Measurements from ENCODE around the gene KLK14. TPM values are rescaled to one million over a fixed set of nuclear protein-coding genes. Genes with fewer than 3 reads are reported as not detected.

The KLK14 gene
- total RNA-seq, 8 experiments from 2014 or later, result 0.16 to 0.85 (median 0.46) TPM; not detected in 3

GRCh38 chr19:51091895-51092873 lies 9.5 kb upstream of the KLK14 start:
- H3K4me3 ChIP-seq, result no peak overlapping the region
- in situ Hi-C loops (cut with MboI; ENCODE audit: low pct_unique_long_range_greater_than_20kb in 2 of 9, low sequenced_read_pairs in 9 of 9, unreplicated experiment in 9 of 9), result loop anchor here in 2 of 9 experiments (10.0 kb wide), 2 partner anchors 67 to 157 kb away; partner anchors contain the start of gene KLK11 (in 1 of the 2)
- ATAC-seq (replicated peaks in 6 of 8), result peak in 1 of 8 experiments; percentile 83
- no peaks in the 10 kb centered on the region for H3K4me1 ChIP-seq (replicated peaks in 1 of 2)
- 40 to 86% (median 65%) methylated on average over 2 to 8 of the region's 16 CpGs for WGBS, 10 experiments
- no peak overlapping the region for H3K27ac ChIP-seq

DNA sequence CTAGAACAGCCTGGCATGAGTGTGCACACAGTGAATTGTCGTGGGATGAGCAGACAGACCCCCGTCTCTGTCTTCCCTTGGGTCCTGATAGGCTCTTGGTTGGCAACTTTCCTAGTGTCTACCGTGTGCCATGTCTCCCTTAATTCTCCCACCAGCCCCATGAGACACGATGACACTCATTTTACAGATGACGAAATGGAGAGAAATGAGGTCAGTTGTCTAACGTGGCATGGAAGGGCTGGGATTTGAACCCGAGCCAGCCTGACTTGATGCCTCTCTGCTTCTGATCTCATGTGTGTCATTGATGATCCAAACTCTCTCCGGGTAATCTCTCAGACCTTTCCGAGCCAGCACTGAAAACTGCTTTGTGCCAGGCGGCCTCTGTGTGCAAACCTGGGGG lies 8.4 kb upstream of the KLK14 start:
- Histone ChIP-seq H3K4me1 (replicated peaks in 1 of 2) (no peaks in the 10 kb centered on the region), H3K4me3 (no peak overlapping the region), H3K27ac (no peak overlapping the region)
- no peak for ATAC-seq (replicated peaks in 6 of 8)
- in situ Hi-C loops (cut with MboI; ENCODE audit: low pct_unique_long_range_greater_than_20kb in 2 of 9, low sequenced_read_pairs in 9 of 9, unreplicated experiment in 9 of 9), result loop anchor here in 2 of 9 experiments (10.0 kb wide), 2 partner anchors 66 to 156 kb away; partner anchors contain the start of gene KLK11 (in 1 of the 2)
- WGBS, 10 experiments, result 69 to 100% (median 90%) methylated on average over 2 to 6 of the region's 10 CpGs; no CpG with 5 or more reads in 7 of the 10 experiments

DNA sequence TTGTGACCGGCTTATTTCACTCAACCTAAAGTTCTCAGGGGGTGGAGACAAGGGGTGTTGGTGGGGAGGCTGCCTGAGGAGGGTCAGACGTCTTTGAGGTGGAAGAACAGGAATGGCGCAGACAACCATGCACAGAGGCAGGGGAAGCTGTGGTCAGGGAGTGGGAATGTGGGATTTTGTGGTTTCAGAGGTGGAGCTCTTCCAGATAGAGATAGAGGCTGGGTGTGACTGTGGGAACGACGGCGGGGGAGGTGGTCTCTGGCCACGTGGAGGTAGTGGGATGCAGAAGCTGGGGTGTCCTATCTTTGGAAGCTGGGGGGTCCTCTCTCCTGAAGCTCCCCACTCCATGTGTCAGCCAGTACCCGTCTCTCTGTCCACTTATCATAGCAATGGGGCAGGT lies 7.8 kb upstream of the KLK14 start:
- no peak for ATAC-seq (replicated peaks in 6 of 8)
- in situ Hi-C loops (cut with MboI; ENCODE audit: low pct_unique_long_range_greater_than_20kb in 2 of 9, low sequenced_read_pairs in 9 of 9, unreplicated experiment in 9 of 9), result loop anchor here in 2 of 9 experiments (10.0 kb wide), 2 partner anchors 66 to 156 kb away; partner anchors contain the start of gene KLK11 (in 1 of the 2)
- Histone ChIP-seq H3K4me1 (replicated peaks in 1 of 2) (no peaks in the 10 kb centered on the region), H3K27ac (no peak overlapping the region), H3K4me3 (no peak overlapping the region)
- WGBS, 10 experiments, result 40 to 100% (median 60%) methylated on average over 1 to 4 of the region's 8 CpGs; no CpG with 5 or more reads in 5 of the 10 experiments

- Histone ChIP-seq H3K4me1 (replicated peaks in 1 of 2) (no peaks in the 10 kb centered on the region), H3K4me3 (no peak overlapping the region), H3K27ac (no peak overlapping the region)
- WGBS, 10 experiments, result 80 to 97% (median 89%) methylated on average over 1 to 10 of the region's 17 CpGs; no CpG with 5 or more reads in 2 of the 10 experiments
- in situ Hi-C loops (cut with MboI; ENCODE audit: low pct_unique_long_range_greater_than_20kb in 2 of 9, low sequenced_read_pairs in 9 of 9, unreplicated experiment in 9 of 9), result loop anchor here in 2 of 9 experiments (10.0 kb wide), 2 partner anchors 65 to 155 kb away; partner anchors contain the start of gene KLK11 (in 1 of the 2)
- ATAC-seq (replicated peaks in 6 of 8), result no peak
These were observed 7.1 kb upstream of the KLK14 start for GRCh38 chr19:51089786-51090185.

DNA sequence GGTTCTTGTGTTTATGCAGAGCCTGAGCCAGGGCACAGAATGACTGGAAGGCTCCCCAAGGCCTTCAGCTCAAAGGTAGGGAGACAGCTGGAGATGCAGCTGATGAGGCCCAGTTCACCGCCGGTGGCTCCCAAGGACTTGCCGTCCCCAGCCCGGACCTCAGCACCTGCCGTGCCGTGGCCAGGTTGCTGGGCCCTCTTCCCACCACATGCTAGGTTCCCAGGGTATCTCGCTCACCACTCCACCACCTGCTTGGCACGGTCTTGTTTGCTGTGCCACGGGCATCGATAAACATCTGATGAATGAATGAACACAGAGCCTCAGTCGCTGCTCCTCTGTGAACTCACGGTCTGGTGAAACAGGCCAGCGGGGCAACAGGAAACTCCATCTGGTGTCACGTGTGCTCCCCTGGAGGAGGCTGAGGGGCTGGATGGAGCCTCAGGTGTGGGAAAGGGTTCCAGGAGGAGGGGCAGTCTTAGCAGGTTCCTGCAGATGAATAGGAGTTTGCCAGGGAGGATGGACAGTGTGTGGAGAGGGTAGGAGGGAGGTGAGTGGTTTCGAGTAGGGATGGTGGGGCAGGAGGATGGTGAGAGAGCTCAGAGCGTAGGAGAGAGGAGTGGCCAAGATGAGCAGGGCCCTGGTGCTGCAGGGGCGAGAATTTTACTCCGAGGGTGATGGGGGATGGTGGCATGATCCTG lies 3.6 kb upstream of the KLK14 start:
- 40 to 100% (median 71%) methylated on average over 1 to 10 of the region's 18 CpGs; no CpG with 5 or more reads in 4 of the 10 experiments for WGBS, 10 experiments
- Histone ChIP-seq H3K4me3 (no peak overlapping the region), H3K4me1 (replicated peaks in 1 of 2) (no peaks in the 10 kb centered on the region), H3K27ac (no peak overlapping the region)
- no peak for ATAC-seq (replicated peaks in 6 of 8)
- in situ Hi-C loops (cut with MboI; ENCODE audit: low pct_unique_long_range_greater_than_20kb in 2 of 9, low sequenced_read_pairs in 9 of 9, unreplicated experiment in 9 of 9), result no loop called here

GRCh38 chr19:51084505-51084904 lies 1.8 kb upstream of the KLK14 start:
- Histone ChIP-seq H3K4me3 (no peak overlapping the region), H3K27ac (no peak overlapping the region), H3K4me1 (replicated peaks in 1 of 2) (no peaks in the 10 kb centered on the region)
- ATAC-seq (replicated peaks in 6 of 8), result no peak
- in situ Hi-C loops (cut with MboI; ENCODE audit: low pct_unique_long_range_greater_than_20kb in 2 of 9, low sequenced_read_pairs in 9 of 9, unreplicated experiment in 9 of 9), result no loop called here
- 27 to 86% (median 63%) methylated on average over 1 to 2 of the region's 7 CpGs; no CpG with 5 or more reads in 3 of the 10 experiments for WGBS, 10 experiments

DNA sequence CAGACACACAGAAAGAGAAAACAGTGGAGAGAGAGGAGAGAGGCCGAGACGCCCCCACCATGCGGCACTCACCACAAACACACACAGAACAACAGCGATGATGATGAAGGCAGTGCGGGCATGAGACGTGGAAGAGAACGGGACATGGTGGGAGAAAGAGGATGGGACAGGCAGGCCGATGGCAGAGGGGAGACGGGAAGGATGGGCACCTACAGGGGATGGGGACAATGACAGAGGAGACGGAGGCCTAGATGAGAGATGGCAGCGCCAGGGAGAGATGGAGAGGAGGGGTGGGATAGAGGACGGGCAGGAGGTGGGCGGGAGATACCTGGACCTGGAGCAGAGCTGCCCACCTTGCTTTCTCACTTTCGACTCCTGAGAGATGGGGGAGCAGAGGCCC lies 1.1 kb upstream of the KLK14 start:
- no peak overlapping the region for H3K4me3 ChIP-seq
- WGBS, 10 experiments, result 58 to 87% (median 73%) methylated on average over 3 to 6 of the region's 14 CpGs; no CpG with 5 or more reads in 4 of the 10 experiments
- H3K27ac ChIP-seq, result no peak overlapping the region
- no peak for ATAC-seq (replicated peaks in 6 of 8)
- in situ Hi-C loops (cut with MboI; ENCODE audit: low pct_unique_long_range_greater_than_20kb in 2 of 9, low sequenced_read_pairs in 9 of 9, unreplicated experiment in 9 of 9), result no loop called here
- no peaks in the 10 kb centered on the region for H3K4me1 ChIP-seq (replicated peaks in 1 of 2)

DNA sequence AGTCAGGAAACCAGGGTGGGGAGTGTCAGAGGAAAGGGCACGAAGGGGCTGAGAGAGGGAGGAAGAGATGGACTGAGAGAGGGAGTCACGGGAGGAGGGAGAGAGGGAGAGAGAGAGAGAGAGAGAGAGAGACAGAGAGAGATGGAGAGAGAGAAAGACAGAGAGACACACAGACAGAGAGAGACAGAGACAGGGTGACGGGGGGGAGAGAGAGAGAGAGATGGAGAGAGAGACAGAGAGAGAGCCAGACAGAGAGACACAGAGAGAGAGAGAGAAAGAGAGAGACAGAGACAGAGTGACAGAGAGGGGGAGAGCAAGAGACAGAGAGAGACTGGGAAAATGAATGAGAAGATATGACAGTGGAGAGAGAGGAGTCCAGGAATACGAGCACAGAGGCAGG lies 494 bp upstream of the KLK14 start:
- Histone ChIP-seq H3K4me1 (replicated peaks in 1 of 2) (no peaks in the 10 kb centered on the region), H3K4me3 (no peak overlapping the region), H3K27ac (no peak overlapping the region)
- WGBS, 10 experiments, result 0 to 58% (median 32%) methylated on average over 2 to 4 of the region's 4 CpGs; no CpG with 5 or more reads in 1 of the 10 experiments
- in situ Hi-C loops (cut with MboI; ENCODE audit: low pct_unique_long_range_greater_than_20kb in 2 of 9, low sequenced_read_pairs in 9 of 9, unreplicated experiment in 9 of 9), result no loop called here
- peak in 1 of 8 experiments; percentile 28 for ATAC-seq (replicated peaks in 6 of 8)

- H3K4me1 ChIP-seq (replicated peaks in 1 of 2), result no peaks in the 10 kb centered on the region
- in situ Hi-C loops (cut with MboI; ENCODE audit: low pct_unique_long_range_greater_than_20kb in 2 of 9, low sequenced_read_pairs in 9 of 9, unreplicated experiment in 9 of 9), result no loop called here
- WGBS, 10 experiments, result 64 to 84% (median 77%) methylated on average over 1 to 9 of the region's 14 CpGs; no CpG with 5 or more reads in 3 of the 10 experiments
- H3K27ac ChIP-seq, result no peak overlapping the region
- ATAC-seq (replicated peaks in 6 of 8), result no peak
- H3K4me3 ChIP-seq, result no peak overlapping the region
These were observed 1.2 kb downstream of the KLK14 start for GRCh38 chr19:51081476-51081875.

GRCh38 chr19:51079481-51080110 lies 3.1 kb downstream of the KLK14 start:
- ATAC-seq (replicated peaks in 6 of 8), result no peak
- no peaks in the 10 kb centered on the region for H3K4me1 ChIP-seq (replicated peaks in 1 of 2)
- WGBS, 10 experiments, result 50 to 100% (median 73%) methylated on average over 1 to 10 of the region's 27 CpGs; no CpG with 5 or more reads in 1 of the 10 experiments
- H3K4me3 ChIP-seq, result no peak overlapping the region
- H3K27ac ChIP-seq, result no peak overlapping the region
- in situ Hi-C loops (cut with MboI; ENCODE audit: low pct_unique_long_range_greater_than_20kb in 2 of 9, low sequenced_read_pairs in 9 of 9, unreplicated experiment in 9 of 9), result no loop called here

- Histone ChIP-seq H3K27ac (no peak overlapping the region), H3K4me3 (no peak overlapping the region), H3K4me1 (replicated peaks in 1 of 2) (no peaks in the 10 kb centered on the region)
- no peak for ATAC-seq (replicated peaks in 6 of 8)
- WGBS, 10 experiments, result 53% methylated on average over 2 of the region's 6 CpGs; no CpG with 5 or more reads in 9 of the 10 experiments
- in situ Hi-C loops (cut with MboI; ENCODE audit: low pct_unique_long_range_greater_than_20kb in 2 of 9, low sequenced_read_pairs in 9 of 9, unreplicated experiment in 9 of 9), result no loop called here
These were observed 4.0 kb downstream of the KLK14 start for GRCh38 chr19:51078731-51079130.

- Histone ChIP-seq H3K27ac (no peak overlapping the region), H3K4me1 (replicated peaks in 1 of 2) (no peaks in the 10 kb centered on the region), H3K4me3 (no peak overlapping the region)
- WGBS, 10 experiments, result 10 to 86% (median 64%) methylated on average over 1 to 3 of the region's 6 CpGs; no CpG with 5 or more reads in 5 of the 10 experiments
- no peak for ATAC-seq (replicated peaks in 6 of 8)
- in situ Hi-C loops (cut with MboI; ENCODE audit: low pct_unique_long_range_greater_than_20kb in 2 of 9, low sequenced_read_pairs in 9 of 9, unreplicated experiment in 9 of 9), result no loop called here
These were observed 4.6 kb downstream of the KLK14 start for GRCh38 chr19:51078104-51078503.

Data from motor neuron (in vitro differentiated cells).